DOHH2 (cell line): ENCODE results near the gene WDR45.

Experiments used
- H3F3A ChIP-seq: fragments of 200-600 bp; sonication (generic), shearing (Covaris generic); 2 replicates; pipeline ENCODE4 v1.6.0; 2016; ENCODE audit warnings: antibody characterized with exemption, mild to moderate bottlenecking; ENCODE audit not compliant: control insufficient read depth, insufficient read depth
- H3K27ac ChIP-seq: fragments of 200-600 bp; sonication (generic); 2 replicates; pipeline ENCODE4 v1.5.1; 2014; ENCODE audit warnings: low read depth, mild to moderate bottlenecking, low read length, moderate library complexity
- H3K27me3 ChIP-seq: fragments of 200-600 bp; sonication (generic); 2 replicates; pipeline ENCODE4 v1.6.1; 2014; ENCODE audit warnings: mild to moderate bottlenecking, low read length, mixed read lengths; ENCODE audit not compliant: control insufficient read depth
- H3K36me3 ChIP-seq: fragments of 200-600 bp; sonication (generic); 2 replicates; pipeline ENCODE4 v1.6.1; 2014; ENCODE audit warnings: mild to moderate bottlenecking, low read length, moderate library complexity, mixed read lengths; ENCODE audit not compliant: control insufficient read depth
- H3K4me1 ChIP-seq: fragments of 200-600 bp; sonication (generic); 2 replicates; pipeline ENCODE4 v1.6.1; 2014; ENCODE audit warnings: mild to moderate bottlenecking, low read length, mixed read lengths; ENCODE audit not compliant: control insufficient read depth
- H3K4me2 ChIP-seq: fragments of 200-600 bp; sonication (generic); 2 replicates; pipeline ENCODE4 v1.6.0; 2014; ENCODE audit warnings: mild to moderate bottlenecking, low read length, moderate library complexity
- H3K4me3 ChIP-seq: fragments of 200-600 bp; sonication (generic); 2 replicates; pipeline ENCODE4 v1.5.1; 2014; ENCODE audit warnings: mild to moderate bottlenecking, low read length, mixed read lengths
- H3K79me2 ChIP-seq: fragments of 200-600 bp; sonication (generic); 2 replicates; pipeline ENCODE4 v1.6.1; 2014; ENCODE audit warnings: mild to moderate bottlenecking, low read length, mixed read lengths; ENCODE audit not compliant: control insufficient read depth
- H3K9me2 ChIP-seq: fragments of 200-600 bp; sonication (generic); replicated peaks from 2 replicates; pipeline ENCODE4 v1.6.1; 2014; ENCODE audit warnings: mild to moderate bottlenecking, low read length, mixed read lengths; ENCODE audit not compliant: control insufficient read depth
- H3K9me3 ChIP-seq: fragments of 200-600 bp; sonication (generic); 2 replicates; pipeline ENCODE4 v1.6.1; 2014; ENCODE audit warnings: antibody characterized with exemption, low read length, mixed read lengths; ENCODE audit not compliant: control insufficient read depth, insufficient read depth
- H4K20me1 ChIP-seq: fragments of 200-600 bp; sonication (generic); 2 replicates; pipeline ENCODE4 v1.6.0; 2014; ENCODE audit warnings: low read depth, mild to moderate bottlenecking, antibody characterized with exemption, low read length, moderate library complexity; ENCODE audit not compliant: control insufficient read depth, insufficient read depth
- CTCF ChIP-seq: fragments of 200-600 bp; sonication (generic); IDR thresholded peaks from one replicate; pipeline ENCODE4 v1.5.1; 2014; ENCODE audit warnings: antibody characterized with exemption, mild to moderate bottlenecking, low read depth, low read length; ENCODE audit not compliant: poor library complexity, severe bottlenecking
- EZH2phosphoT487 ChIP-seq: fragments of 200-600 bp; sonication (generic); IDR thresholded peaks from 2 replicates; pipeline ENCODE4 v1.6.1; 2017; ENCODE audit warnings: borderline replicate concordance, mild to moderate bottlenecking, antibody characterized with exemption, low read length, moderate library complexity, mixed read lengths

WDR45 gene

GRCh38 chrX:49043987-49044281, 35.8 kb downstream of the WDR45 start:
- Histone ChIP-seq H3K27me3 (no peaks in the 10 kb centered on the region), H3K9me3 (no peaks in the 10 kb centered on the region), H3K79me2 (peaks cover 14% of the 10 kb centered on the region), H4K20me1 (no peaks in the 10 kb centered on the region), H3K4me3 (peak overlapping the region; percentile 66), H3K27ac (no peak overlapping the region), H3K36me3 (peaks cover 7% of the 10 kb centered on the region), H3K4me1 (peaks cover 31% of the 10 kb centered on the region), H3K4me2 (peak overlapping the region; percentile 90), H3K9me2 (no peaks in the 10 kb centered on the region), H3F3A (no peaks in the 10 kb centered on the region)
- TF ChIP-seq CTCF (no peak), EZH2phosphoT487 (no peak)

- Histone ChIP-seq H3K9me3 (no peaks in the 10 kb centered on the region), H3K79me2 (peaks cover 14% of the 10 kb centered on the region), H3K36me3 (peaks cover 11% of the 10 kb centered on the region), H3K4me1 (peaks cover 31% of the 10 kb centered on the region), H3K27me3 (no peaks in the 10 kb centered on the region), H3K27ac (peak within 1 kb of the TSS; percentile 26; the same call in 1 of the 2 replicates), H4K20me1 (no peaks in the 10 kb centered on the region), H3K4me2 (peak within 1 kb of the TSS; percentile 90), H3F3A (no peaks in the 10 kb centered on the region), H3K9me2 (no peaks in the 10 kb centered on the region), H3K4me3 (peak within 1 kb of the TSS; percentile 77)
- TF ChIP-seq EZH2phosphoT487 (no peak), CTCF (peak; percentile 59)
These were observed 36.3 kb downstream of the WDR45 start, which contains the start of gene TFE3 for GRCh38 chrX:49043220-49043986. Gene TFE3 (minus strand): TSS chrX:49043357. CDS start chrX:49043226, 131 bp downstream.

- Histone ChIP-seq H3K27ac (peak overlapping the region; percentile 26; the same call in 1 of the 2 replicates), H4K20me1 (no peaks in the 10 kb centered on the region), H3K4me2 (peak overlapping the region; percentile 85), H3F3A (no peaks in the 10 kb centered on the region), H3K4me3 (peak overlapping the region; percentile 77), H3K9me2 (no peaks in the 10 kb centered on the region), H3K79me2 (peaks cover 14% of the 10 kb centered on the region), H3K36me3 (peaks cover 17% of the 10 kb centered on the region), H3K9me3 (no peaks in the 10 kb centered on the region), H3K27me3 (no peaks in the 10 kb centered on the region), H3K4me1 (peaks cover 31% of the 10 kb centered on the region)
- no peak for TF ChIP-seq EZH2phosphoT487
These were observed 37.0 kb downstream of the WDR45 start for GRCh38 chrX:49042581-49043219.
